GM18505 (cell line): ENCODE data around the gene ZBTB7B.

ENCODE experiments used
- ATAC-seq: cut with Tn5 transposase; IDR thresholded peaks from one replicate; pipeline ENCODE4 v1.9.1; 2021; ENCODE audit not compliant: unreplicated experiment
- POLR2A ChIP-seq: IDR thresholded peaks from 4 replicates; pipeline ENCODE4 v1.6.1; 2011; ENCODE audit warnings: borderline replicate concordance; ENCODE audit not compliant: insufficient read depth, insufficient read length; ENCODE audit errors: extremely low read depth

ZBTB7B gene

GRCh38 chr1:154961207-154962155, 41.1 kb upstream of the ZBTB7B start, which contains the start of gene PYGO2:
Gene PYGO2, minus strand, starts transcription at chr1:154961782. Its CDS starts 206 bp downstream, at chr1:154961576.
- peak; percentile 72 for ATAC-seq
- peak; percentile 92 for TF ChIP-seq POLR2A

DNA sequence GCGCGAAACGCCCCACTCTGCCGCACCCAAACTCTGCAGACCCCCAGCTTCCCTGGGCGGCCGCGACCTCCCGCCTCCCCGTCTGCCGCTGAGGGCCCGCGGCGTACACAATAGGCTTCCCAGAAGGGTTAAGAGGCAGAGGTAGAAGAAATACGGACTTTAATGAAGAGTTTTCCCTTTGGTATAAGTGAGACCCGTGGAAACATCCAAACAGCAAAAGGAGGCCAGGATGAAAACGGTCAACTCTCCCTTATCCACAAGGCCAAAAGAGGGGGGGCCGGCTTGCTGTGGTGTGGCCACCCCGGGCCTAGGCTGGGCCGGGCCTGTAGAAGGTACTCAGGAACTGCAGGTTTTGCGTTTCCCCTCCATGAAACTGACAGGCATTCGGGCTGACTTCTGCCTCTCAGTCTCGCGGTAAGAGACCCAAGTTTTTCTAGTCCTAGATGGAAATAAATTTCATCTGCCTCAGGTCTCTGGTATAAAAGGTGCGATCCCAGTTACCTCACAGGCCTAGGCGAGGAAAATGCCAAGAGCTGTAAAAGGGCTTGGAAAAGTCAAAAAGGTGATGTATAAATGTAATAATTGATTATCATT, 40.3 kb upstream of the ZBTB7B start:
- ATAC-seq, result peak; percentile 13
- TF ChIP-seq POLR2A, result no peak

DNA sequence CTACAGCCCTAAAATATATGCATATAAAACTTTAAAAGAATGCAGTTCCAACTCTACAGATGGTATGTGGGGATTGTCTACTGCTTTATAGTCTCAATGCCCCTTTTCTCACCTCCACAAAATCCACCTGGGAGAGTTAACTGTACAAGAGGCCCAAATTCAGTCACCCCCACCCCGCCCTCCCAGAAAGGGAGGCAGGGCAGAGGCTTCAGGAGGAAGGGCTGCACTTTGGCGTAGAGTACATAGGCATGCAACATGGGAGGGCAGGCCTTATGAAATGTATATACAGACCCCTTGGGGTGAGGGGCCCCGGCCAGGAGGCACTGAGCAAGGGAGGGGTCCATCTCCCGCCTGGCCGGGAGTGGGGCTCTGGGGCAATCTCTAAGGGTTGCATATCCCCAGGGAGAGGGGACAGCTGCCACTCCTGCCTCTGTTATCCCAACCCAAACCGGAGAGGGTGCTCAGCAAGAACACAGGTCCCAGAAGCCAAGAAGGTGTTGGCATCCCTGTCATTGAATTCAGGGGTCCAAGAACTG, 39.7 kb upstream of the ZBTB7B start:
- TF ChIP-seq POLR2A, result no peak
- no peak for ATAC-seq

DNA sequence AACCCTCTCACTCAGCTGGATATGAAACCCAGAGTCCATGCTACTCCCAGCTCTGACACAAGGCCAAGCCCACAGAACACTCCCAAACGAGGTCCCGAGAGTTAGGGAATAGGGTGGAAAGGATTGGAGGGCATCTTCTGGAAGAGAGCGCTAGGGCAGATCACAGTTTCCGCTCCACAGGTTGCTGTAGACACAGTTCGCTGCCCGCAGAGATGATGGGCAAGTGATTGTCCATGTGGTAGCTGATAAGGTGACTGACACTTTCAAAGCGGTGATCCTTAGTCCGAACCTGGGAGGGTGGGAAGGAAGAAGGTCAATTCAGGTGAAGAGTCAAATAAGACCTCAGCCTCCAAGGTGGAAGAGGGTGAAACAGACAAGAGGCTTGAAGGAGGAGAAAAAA, 39.0 kb upstream of the ZBTB7B start:
- TF ChIP-seq POLR2A, result no peak
- ATAC-seq, result no peak

GRCh38 chr1:154964359-154964758, 38.2 kb upstream of the ZBTB7B start:
- no peak for TF ChIP-seq POLR2A
- no peak for ATAC-seq

DNA sequence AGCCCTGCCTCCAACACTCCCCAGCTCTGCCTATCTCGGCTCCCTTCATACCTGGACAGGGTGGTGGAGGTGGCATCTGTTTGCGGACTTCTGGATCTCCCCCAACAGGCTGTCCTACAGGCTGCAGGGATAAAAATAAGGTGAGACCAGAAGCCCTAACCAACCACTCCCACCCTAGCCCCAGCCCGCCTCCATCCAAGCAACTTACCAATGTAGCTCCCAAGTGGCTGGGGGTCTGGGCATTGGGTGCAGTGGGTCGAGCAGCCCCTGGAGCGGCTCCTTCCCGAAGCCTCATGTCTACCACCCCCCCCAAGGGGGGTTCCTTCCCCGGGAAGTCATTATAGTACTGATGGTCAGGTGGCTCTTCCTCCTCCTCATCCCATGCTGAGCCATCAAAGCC, 36.5 kb upstream of the ZBTB7B start:
- ATAC-seq, result no peak
- no peak for TF ChIP-seq POLR2A

GRCh38 chr1:154967331-154967950, 35.2 kb upstream of the ZBTB7B start:
- ATAC-seq, result no peak
- TF ChIP-seq POLR2A, result no peak

DNA sequence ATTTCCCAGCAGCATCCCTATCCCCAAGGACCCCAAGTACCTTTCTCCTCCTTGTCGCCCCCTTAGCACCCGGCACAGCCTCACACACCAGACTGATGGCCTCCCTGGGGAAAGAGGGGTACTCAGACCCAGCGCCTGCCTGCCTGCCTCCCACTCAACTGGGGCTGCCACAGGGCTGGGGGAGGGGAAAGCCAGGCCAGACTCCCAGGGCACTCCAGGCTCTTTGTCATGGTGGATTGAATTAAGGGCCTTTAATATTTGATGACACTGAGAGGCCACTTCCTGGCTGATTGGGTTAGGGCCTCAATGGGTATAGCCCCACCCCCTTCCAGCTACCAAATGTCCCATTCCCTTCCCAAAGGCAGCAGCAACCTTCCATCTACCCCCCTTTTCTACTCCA, 33.9 kb upstream of the ZBTB7B start:
- no peak for ATAC-seq
- no peak for TF ChIP-seq POLR2A

- TF ChIP-seq POLR2A, result no peak
- ATAC-seq, result no peak
These were observed 33.4 kb upstream of the ZBTB7B start for GRCh38 chr1:154969246-154969645.

DNA sequence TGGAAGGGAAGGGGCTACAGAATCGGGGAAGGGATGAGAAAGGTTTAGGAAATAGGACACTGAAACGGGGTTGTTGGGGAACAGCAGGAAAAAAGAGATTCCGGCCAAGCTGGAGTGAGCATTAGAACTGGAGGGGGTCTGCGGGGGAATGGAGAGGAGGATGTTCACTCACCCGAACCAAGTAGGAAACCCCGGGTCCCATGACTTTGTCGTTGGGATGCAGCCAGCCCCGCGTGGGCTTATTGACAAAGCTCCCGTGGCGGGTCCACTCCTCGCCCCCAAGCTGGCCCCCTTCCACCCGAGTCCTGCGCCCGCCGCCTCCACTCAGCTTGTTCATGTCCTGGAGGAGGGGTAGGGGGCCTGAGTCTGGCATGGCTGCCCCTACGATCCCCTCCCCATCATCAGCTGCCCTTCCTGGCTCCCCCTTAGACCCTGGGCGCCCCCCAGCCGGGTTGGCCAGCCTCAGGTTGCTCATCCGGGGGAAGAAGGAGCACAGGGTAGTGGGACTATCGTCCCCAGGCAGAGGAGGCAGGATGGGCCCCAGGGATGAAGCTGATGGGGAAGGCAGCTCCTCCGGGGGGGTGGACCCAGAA, 32.6 kb upstream of the ZBTB7B start:
- ATAC-seq, result no peak
- no peak for TF ChIP-seq POLR2A

- TF ChIP-seq POLR2A, result peak; percentile 64
- ATAC-seq, result no peak
These were observed 31.8 kb upstream of the ZBTB7B start, which contains the start of gene SHC1 for GRCh38 chr1:154970631-154971340. Gene SHC1, minus strand, starts transcription at chr1:154970747. Its CDS starts 221 bp downstream, at chr1:154970526.

DNA sequence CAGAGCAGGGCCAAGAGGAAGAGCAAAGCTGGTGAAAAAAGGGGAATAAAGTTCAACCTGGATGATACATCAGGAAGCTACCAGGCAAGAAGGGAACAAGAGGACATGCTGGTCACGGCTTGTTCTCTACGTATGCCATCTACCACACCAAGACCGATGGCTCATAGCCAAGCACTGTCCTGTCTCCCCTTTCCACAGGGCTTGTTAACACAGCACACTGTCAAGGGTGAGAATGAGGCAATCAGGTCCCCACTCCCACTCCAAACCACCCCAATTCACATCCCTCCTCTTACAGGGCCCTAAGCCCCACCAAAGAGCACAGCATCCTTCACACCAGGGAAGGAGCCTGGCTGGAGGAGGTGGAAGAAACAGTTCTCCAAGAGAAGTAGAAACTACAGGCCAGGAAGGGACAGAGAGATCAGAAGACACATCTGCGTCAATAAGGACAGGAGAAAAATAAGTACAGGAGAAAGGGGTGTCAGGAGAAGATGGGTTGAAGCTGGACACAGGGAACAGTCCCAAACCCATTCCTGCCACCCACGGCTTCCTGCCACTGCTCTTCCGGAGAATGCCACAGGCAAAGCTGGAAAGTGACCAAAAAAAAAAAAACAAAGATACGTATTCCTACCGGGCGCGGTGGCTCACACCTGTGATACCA, 31.1 kb upstream of the ZBTB7B start:
- TF ChIP-seq POLR2A, result no peak
- ATAC-seq, result no peak
